K562 (cell line): ENCODE results near the gene LGALS3BP. TPM values are rescaled to one million over a fixed set of nuclear protein-coding genes. Genes with fewer than 3 reads are reported as not detected.
A peak's percentile ranks its signal among the peaks of the same experiment; 100 is the strongest.

Experiments
- CSDE1 ChIP-seq, 2 experiments: fragments of 450-650 bp; IDR thresholded peaks; 2 replicates each; pipeline ENCODE4 v1.6.1; 2016; ENCODE audit warnings: mild to moderate bottlenecking in 1 of 2
- DACH1 ChIP-seq: fragments of 450-650 bp; IDR thresholded peaks from 2 replicates; pipeline ENCODE4 v1.6.1; 2018; ENCODE audit not compliant: partially characterized antibody
- ERF ChIP-seq: fragments of 450-650 bp; formaldehyde crosslinking; IDR thresholded peaks from 2 replicates; pipeline ENCODE4 v1.4.0; 2020; ENCODE audit warnings: mild to moderate bottlenecking, mixed read lengths
- MTF1 ChIP-seq: fragments of 250-450 bp; sonication (Bioruptor Pico); IDR thresholded peaks from 2 replicates; pipeline ENCODE4 v1.9.0; 2021; ENCODE audit warnings: moderate library complexity, mild to moderate bottlenecking, inconsistent platforms, borderline replicate concordance
- NCOR1 ChIP-seq: fragments of 450-650 bp; IDR thresholded peaks from 2 replicates; pipeline ENCODE4 v1.6.1; 2016; ENCODE audit warnings: mild to moderate bottlenecking, moderate library complexity
- PHF21A ChIP-seq: fragments of 450-650 bp; IDR thresholded peaks from 2 replicates; pipeline ENCODE4 v1.6.1; 2017; ENCODE audit warnings: low read depth, borderline replicate concordance
- POLR2AphosphoS2 ChIP-seq: IDR thresholded peaks from 2 replicates; pipeline ENCODE4 v1.6.1; 2012; ENCODE audit warnings: low read length, improper control_type of control experiment
- POLR2G ChIP-seq: fragments of 200-400 bp; formaldehyde crosslinking; IDR thresholded peaks from 2 replicates; pipeline ENCODE4 v1.6.1; 2017; ENCODE audit warnings: low read depth, mild to moderate bottlenecking, antibody characterized with exemption, low read length, moderate library complexity
- SMAD3 ChIP-seq: fragments of 450-650 bp; formaldehyde crosslinking; conservative IDR thresholded peaks from 2 replicates; pipeline ENCODE4 v1.4.0; 2020; ENCODE audit warnings: mild to moderate bottlenecking
- SRSF3 ChIP-seq: fragments of 200-400 bp; formaldehyde crosslinking; IDR thresholded peaks from 2 replicates; pipeline ENCODE4 v1.6.1; 2016; ENCODE audit warnings: mild to moderate bottlenecking, low read length, moderate library complexity; ENCODE audit not compliant: insufficient read depth
- TRIM24 ChIP-seq, 2 experiments: fragments of 450-650 bp; IDR thresholded peaks; 2 replicates each; pipeline ENCODE4 v1.6.1; 2016
- ZFP36 ChIP-seq: fragments of 150-350 bp; IDR thresholded peaks from 2 replicates; pipeline ENCODE4 v1.6.1; 2018; ENCODE audit warnings: low read length, low read depth; ENCODE audit not compliant: partially characterized antibody
- ZNF41 ChIP-seq: fragments of 250-450 bp; sonication (Bioruptor Pico); conservative IDR thresholded peaks from 2 replicates; pipeline ENCODE4 v1.4.0; 2020; ENCODE audit warnings: mild to moderate bottlenecking
- ZNF764 ChIP-seq: fragments of 250-450 bp; sonication (Bioruptor Pico); IDR thresholded peaks from 2 replicates; pipeline ENCODE4 v1.4.0; 2020; ENCODE audit warnings: low read depth, mild to moderate bottlenecking, moderate library complexity
- polyA plus RNA-seq, 8 experiments: library from polyadenylated mRNA; depleted of rRNA in 4 of 8; stranded (reverse) in 5 of 8; unstranded in 3 of 8; fragments of >200 nt; fragmentation: Nextera tagmentation in 2 of 8; fragmentation: Illumina TruSeq in 1 of 8; extraction: Ambion mirVana in 2 of 8; extraction: Trizol in 1 of 8; gene quantifications; 2 replicates each; pipeline versions ENCODE4 v1.2.1 to v1.2.3, GENCODE V29; 2011 to 2014; ENCODE audit warnings: inconsistent platforms in 1 of 8, missing spikeins in 1 of 8
- total RNA-seq, 7 experiments: library from RNA; depleted of rRNA in 6 of 7; stranded (reverse); fragments of >200 nt in 6 of 7; fragmentation: Illumina TruSeq in 2 of 7; extraction: Trizol in 2 of 7; gene quantifications; 2 replicates each; pipeline versions ENCODE4 v1.2.1 to v1.2.3, GENCODE V29; 2011 to 2021; ENCODE audit warnings: low replicate concordance in 1 of 7
- TF ChIP-seq, protein P1 (sequence below): fragments of 250-450 bp; sonication (Bioruptor Pico); IDR thresholded peaks from 2 replicates; pipeline ENCODE4 v1.8.0; 2022; ENCODE audit warnings: inconsistent platforms
- TF ChIP-seq, protein P2 (sequence below): sonication (generic); IDR thresholded peaks from 2 replicates; pipeline ENCODE4 v1.6.1; 2016
- TF ChIP-seq, protein P3 (sequence below): fragments of 450-650 bp; IDR thresholded peaks from 2 replicates; pipeline ENCODE4 v1.7.1; 2018; ENCODE audit warnings: mild to moderate bottlenecking, low read depth; ENCODE audit not compliant: partially characterized antibody
- TF ChIP-seq, protein P4 (sequence below): sonication (generic); formaldehyde crosslinking; IDR thresholded peaks from 2 replicates; pipeline ENCODE4 v1.8.0; 2022; ENCODE audit warnings: mild to moderate bottlenecking, missing genetic modification reagents

The LGALS3BP gene
- total and polyA plus RNA-seq, 9 of the 15 experiments (the other 6 are each of a cell fraction or from before 2014, with no cell fraction given): 0.39 to 5.3 (median 3.2) TPM

DNA sequence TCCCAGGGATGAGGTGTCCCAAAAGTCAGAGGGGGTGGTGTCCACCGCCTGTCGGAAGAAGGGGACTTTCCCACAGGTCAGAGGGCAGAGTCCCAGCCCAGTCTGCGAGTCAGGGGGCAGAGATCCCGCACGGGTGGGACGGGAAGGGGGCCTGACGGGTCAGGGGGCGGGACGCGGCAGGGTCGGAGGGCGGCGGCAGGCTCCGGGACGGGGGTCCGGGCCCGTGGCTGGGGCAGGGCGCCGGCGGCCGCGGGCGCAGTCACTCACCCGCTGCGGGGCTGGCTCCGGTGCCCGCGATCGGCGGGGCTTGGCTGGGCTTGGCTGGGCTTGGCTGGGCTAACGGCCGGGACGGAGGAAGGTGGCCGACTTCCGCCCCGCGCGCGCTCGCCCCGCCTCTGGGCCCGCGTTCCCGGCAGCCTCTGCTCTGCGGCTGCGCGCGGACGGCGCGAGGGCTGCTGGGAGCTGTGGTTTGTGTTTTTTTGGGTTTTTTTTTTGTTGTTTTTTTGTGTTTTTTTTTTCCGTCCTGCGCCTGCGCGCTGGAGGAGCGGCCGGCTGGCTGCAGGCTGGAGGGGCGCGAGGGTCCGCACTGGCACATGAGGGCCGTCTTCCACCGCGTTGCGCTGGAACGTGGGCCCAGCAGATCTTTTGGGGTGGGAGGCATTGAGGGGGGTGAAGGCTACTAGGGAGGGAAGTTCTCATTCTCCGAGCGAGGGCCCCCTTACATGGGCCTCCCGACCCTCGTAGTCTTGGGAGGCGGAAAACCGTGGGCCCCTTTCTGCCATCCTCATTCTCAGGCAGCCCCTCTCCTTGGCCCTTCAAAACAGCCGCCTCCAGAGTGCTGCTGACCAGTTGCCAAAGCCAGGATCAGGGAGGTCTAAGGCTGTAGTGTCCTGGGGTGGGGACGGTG, 29.9 kb upstream of the LGALS3BP start, which contains the start of gene CANT1 (continued):
- TF ChIP-seq PHF21A: no peak
- no peak for TF ChIP-seq DACH1
- TF ChIP-seq CSDE1 (IDR thresholded peaks at IDR 0.05): no peak
- TF ChIP-seq SMAD3: no peak
- no peak for TF ChIP-seq NCOR1
- TF ChIP-seq, protein P1, sequence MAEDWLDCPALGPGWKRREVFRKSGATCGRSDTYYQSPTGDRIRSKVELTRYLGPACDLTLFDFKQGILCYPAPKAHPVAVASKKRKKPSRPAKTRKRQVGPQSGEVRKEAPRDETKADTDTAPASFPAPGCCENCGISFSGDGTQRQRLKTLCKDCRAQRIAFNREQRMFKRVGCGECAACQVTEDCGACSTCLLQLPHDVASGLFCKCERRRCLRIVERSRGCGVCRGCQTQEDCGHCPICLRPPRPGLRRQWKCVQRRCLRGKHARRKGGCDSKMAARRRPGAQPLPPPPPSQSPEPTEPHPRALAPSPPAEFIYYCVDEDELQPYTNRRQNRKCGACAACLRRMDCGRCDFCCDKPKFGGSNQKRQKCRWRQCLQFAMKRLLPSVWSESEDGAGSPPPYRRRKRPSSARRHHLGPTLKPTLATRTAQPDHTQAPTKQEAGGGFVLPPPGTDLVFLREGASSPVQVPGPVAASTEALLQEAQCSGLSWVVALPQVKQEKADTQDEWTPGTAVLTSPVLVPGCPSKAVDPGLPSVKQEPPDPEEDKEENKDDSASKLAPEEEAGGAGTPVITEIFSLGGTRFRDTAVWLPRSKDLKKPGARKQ (CRISPR knock-in tag): no peak
- TF ChIP-seq ZFP36: no peak
- TF ChIP-seq SRSF3: no peak
- no peak for TF ChIP-seq POLR2AphosphoS2
- TF ChIP-seq, protein P2, sequence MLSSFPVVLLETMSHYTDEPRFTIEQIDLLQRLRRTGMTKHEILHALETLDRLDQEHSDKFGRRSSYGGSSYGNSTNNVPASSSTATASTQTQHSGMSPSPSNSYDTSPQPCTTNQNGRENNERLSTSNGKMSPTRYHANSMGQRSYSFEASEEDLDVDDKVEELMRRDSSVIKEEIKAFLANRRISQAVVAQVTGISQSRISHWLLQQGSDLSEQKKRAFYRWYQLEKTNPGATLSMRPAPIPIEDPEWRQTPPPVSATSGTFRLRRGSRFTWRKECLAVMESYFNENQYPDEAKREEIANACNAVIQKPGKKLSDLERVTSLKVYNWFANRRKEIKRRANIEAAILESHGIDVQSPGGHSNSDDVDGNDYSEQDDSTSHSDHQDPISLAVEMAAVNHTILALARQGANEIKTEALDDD: no peak
- no peak for TF ChIP-seq ERF (CRISPR knock-in tag)
- no peak for TF ChIP-seq TRIM24 (IDR thresholded peaks at IDR 0.05)
- TF ChIP-seq POLR2G: peak; percentile 89
- TF ChIP-seq, protein P3, sequence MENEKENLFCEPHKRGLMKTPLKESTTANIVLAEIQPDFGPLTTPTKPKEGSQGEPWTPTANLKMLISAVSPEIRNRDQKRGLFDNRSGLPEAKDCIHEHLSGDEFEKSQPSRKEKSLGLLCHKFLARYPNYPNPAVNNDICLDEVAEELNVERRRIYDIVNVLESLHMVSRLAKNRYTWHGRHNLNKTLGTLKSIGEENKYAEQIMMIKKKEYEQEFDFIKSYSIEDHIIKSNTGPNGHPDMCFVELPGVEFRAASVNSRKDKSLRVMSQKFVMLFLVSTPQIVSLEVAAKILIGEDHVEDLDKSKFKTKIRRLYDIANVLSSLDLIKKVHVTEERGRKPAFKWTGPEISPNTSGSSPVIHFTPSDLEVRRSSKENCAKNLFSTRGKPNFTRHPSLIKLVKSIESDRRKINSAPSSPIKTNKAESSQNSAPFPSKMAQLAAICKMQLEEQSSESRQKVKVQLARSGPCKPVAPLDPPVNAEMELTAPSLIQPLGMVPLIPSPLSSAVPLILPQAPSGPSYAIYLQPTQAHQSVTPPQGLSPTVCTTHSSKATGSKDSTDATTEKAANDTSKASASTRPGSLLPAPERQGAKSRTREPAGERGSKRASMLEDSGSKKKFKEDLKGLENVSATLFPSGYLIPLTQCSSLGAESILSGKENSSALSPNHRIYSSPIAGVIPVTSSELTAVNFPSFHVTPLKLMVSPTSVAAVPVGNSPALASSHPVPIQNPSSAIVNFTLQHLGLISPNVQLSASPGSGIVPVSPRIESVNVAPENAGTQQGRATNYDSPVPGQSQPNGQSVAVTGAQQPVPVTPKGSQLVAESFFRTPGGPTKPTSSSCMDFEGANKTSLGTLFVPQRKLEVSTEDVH: peak; percentile 42
- TF ChIP-seq, protein P4, sequence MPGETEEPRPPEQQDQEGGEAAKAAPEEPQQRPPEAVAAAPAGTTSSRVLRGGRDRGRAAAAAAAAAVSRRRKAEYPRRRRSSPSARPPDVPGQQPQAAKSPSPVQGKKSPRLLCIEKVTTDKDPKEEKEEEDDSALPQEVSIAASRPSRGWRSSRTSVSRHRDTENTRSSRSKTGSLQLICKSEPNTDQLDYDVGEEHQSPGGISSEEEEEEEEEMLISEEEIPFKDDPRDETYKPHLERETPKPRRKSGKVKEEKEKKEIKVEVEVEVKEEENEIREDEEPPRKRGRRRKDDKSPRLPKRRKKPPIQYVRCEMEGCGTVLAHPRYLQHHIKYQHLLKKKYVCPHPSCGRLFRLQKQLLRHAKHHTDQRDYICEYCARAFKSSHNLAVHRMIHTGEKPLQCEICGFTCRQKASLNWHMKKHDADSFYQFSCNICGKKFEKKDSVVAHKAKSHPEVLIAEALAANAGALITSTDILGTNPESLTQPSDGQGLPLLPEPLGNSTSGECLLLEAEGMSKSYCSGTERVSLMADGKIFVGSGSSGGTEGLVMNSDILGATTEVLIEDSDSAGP (CRISPR knock-in tag): no peak
- TF ChIP-seq ZNF41 (CRISPR knock-in tag): no peak
- no peak for TF ChIP-seq MTF1 (CRISPR knock-in tag)
- no peak for TF ChIP-seq ZNF764 (CRISPR knock-in tag)
